H9 (cell line): ENCODE data around the gene FAR1. TPM values are rescaled to one million over a fixed set of nuclear protein-coding genes. Genes with fewer than 3 reads are reported as not detected.

Source experiments
- DNase-seq: peaks from one replicate; pipeline ENCODE4 v3.0.0-alpha.2; 2017
- H2AFZ ChIP-seq: one replicate; pipeline ENCODE4 v1.6.1; 2013; ENCODE audit warnings: mild to moderate bottlenecking, low read length, control low read depth, moderate library complexity
- H2AK5ac ChIP-seq: 2 replicates; pipeline ENCODE4 v1.6.1; 2013; ENCODE audit warnings: low read length, control low read depth, mixed read lengths; ENCODE audit not compliant: insufficient read length
- H2BK120ac ChIP-seq: one replicate; pipeline ENCODE4 v1.6.1; 2013; ENCODE audit warnings: low read depth, mild to moderate bottlenecking, low read length, control low read depth, inconsistent platforms; ENCODE audit not compliant: poor library complexity, severe bottlenecking
- H2BK12ac ChIP-seq: 2 replicates; pipeline ENCODE4 v1.6.1; 2013; ENCODE audit warnings: low read length, control low read depth, mixed read lengths, low read depth; ENCODE audit not compliant: insufficient read length
- H2BK15ac ChIP-seq: 2 replicates; pipeline ENCODE4 v1.6.1; 2013; ENCODE audit warnings: low read depth, low read length, control low read depth
- H2BK20ac ChIP-seq: one replicate; pipeline ENCODE4 v1.6.1; 2013; ENCODE audit warnings: low read depth, mild to moderate bottlenecking, low read length, control low read depth, inconsistent platforms; ENCODE audit not compliant: poor library complexity, severe bottlenecking
- H2BK5ac ChIP-seq: 2 replicates; pipeline ENCODE4 v1.6.1; 2013; ENCODE audit warnings: low read length, control low read depth, mixed read lengths; ENCODE audit not compliant: insufficient read length
- H3K14ac ChIP-seq: 2 replicates; pipeline ENCODE4 v1.6.1; 2013; ENCODE audit warnings: low read length, control low read depth; ENCODE audit not compliant: insufficient read depth
- H3K18ac ChIP-seq: 2 replicates; pipeline ENCODE4 v1.6.1; 2013; ENCODE audit warnings: low read depth, mild to moderate bottlenecking, mixed read lengths, low read length, control low read depth; ENCODE audit not compliant: insufficient read length
- H3K23ac ChIP-seq: 2 replicates; pipeline ENCODE4 v1.6.1; 2013; ENCODE audit warnings: low read length, control low read depth, mixed read lengths, low read depth; ENCODE audit not compliant: insufficient read length
- H3K23me2 ChIP-seq: 2 replicates; pipeline ENCODE4 v1.6.1; 2013; ENCODE audit warnings: low read depth, mild to moderate bottlenecking, mixed read lengths, low read length, control low read depth; ENCODE audit not compliant: insufficient read length, poor library complexity, severe bottlenecking
- H3K27ac ChIP-seq: 2 replicates; pipeline ENCODE4 v1.5.1; 2013; ENCODE audit warnings: low read length, control low read depth, mixed read lengths, low read depth; ENCODE audit not compliant: insufficient read length
- H3K27me3 ChIP-seq: 2 replicates; pipeline ENCODE4 v1.6.1; 2013; ENCODE audit warnings: low read length, control low read depth, inconsistent platforms; ENCODE audit not compliant: insufficient read depth
- H3K4ac ChIP-seq: 2 replicates; pipeline ENCODE4 v1.6.1; 2013; ENCODE audit warnings: low read depth, mild to moderate bottlenecking, control low read depth, inconsistent platforms, low read length, moderate library complexity
- H3K4me1 ChIP-seq: 2 replicates; pipeline ENCODE4 v1.6.1; 2013; ENCODE audit warnings: low read length, control low read depth, inconsistent platforms; ENCODE audit not compliant: insufficient read depth
- H3K4me2 ChIP-seq: 2 replicates; pipeline ENCODE4 v1.6.1; 2013; ENCODE audit warnings: low read length, control low read depth, mixed read lengths; ENCODE audit not compliant: insufficient read length, insufficient read depth
- H3K56ac ChIP-seq: 2 replicates; pipeline ENCODE4 v1.6.1; 2013; ENCODE audit warnings: low read depth, mild to moderate bottlenecking, mixed read lengths, low read length, control low read depth; ENCODE audit not compliant: insufficient read length
- H3K79me1 ChIP-seq: 2 replicates; pipeline ENCODE4 v1.6.1; 2013; ENCODE audit warnings: low read depth, mild to moderate bottlenecking, moderate library complexity, low read length, control low read depth, inconsistent platforms; ENCODE audit not compliant: insufficient read depth, poor library complexity, severe bottlenecking
- H3K79me2 ChIP-seq: 2 replicates; pipeline ENCODE4 v1.6.1; 2013; ENCODE audit warnings: low read length, control low read depth, inconsistent platforms; ENCODE audit not compliant: insufficient read depth
- H3K9ac ChIP-seq: 2 replicates; pipeline ENCODE4 v1.6.1; 2013; ENCODE audit warnings: low read length, control low read depth, mixed read lengths; ENCODE audit not compliant: insufficient read length; ENCODE audit errors: extremely low read depth
- H3K9me3 ChIP-seq: one replicate; pipeline ENCODE4 v1.6.1; 2013; ENCODE audit warnings: low read depth, low read length, inconsistent platforms; ENCODE audit not compliant: control insufficient read depth
- H3T11ph ChIP-seq: one replicate; pipeline ENCODE4 v1.6.1; 2013; ENCODE audit warnings: mild to moderate bottlenecking, low read length, control low read depth, inconsistent platforms
- H4K20me1 ChIP-seq: one replicate; pipeline ENCODE4 v1.6.1; 2013; ENCODE audit not compliant: control insufficient read depth, insufficient read length, insufficient read depth
- H4K5ac ChIP-seq: 2 replicates; pipeline ENCODE4 v1.6.1; 2013; ENCODE audit warnings: low read depth, mild to moderate bottlenecking, mixed read lengths, low read length, control low read depth; ENCODE audit not compliant: insufficient read length
- H4K8ac ChIP-seq: replicated peaks from 2 replicates; pipeline ENCODE4 v1.6.1; 2013; ENCODE audit warnings: low read length, control low read depth, mixed read lengths, low read depth; ENCODE audit not compliant: insufficient read length
- H4K91ac ChIP-seq: 2 replicates; pipeline ENCODE4 v1.6.1; 2013; ENCODE audit warnings: low read depth, mild to moderate bottlenecking, moderate library complexity, mixed read lengths, low read length, control low read depth; ENCODE audit not compliant: insufficient read length
- H3K27ac Mint-ChIP-seq, 3 experiments: 2 replicates in 2 of 3; 3 replicates in 1 of 3; pipeline ENCODE4 v1.8.0; 2020 to 2021; ENCODE audit warnings: mixed read lengths in 3 of 3, mild to moderate bottlenecking in 1 of 3, moderate library complexity in 1 of 3
- H3K27me3 Mint-ChIP-seq: 2 replicates; pipeline ENCODE4 v1.8.0; 2021; ENCODE audit warnings: low read depth, mild to moderate bottlenecking, moderate library complexity, mixed read lengths
- H3K36me3 Mint-ChIP-seq, 3 experiments: 2 replicates in 2 of 3; 3 replicates in 1 of 3; pipeline ENCODE4 v1.8.0; 2020 to 2021; ENCODE audit warnings: low read depth in 3 of 3, mixed read lengths in 3 of 3; ENCODE audit not compliant: insufficient read depth in 1 of 3
- H3K4me1 Mint-ChIP-seq, 2 experiments: 2 replicates each; pipeline ENCODE4 v1.8.0; 2020; ENCODE audit warnings: mixed read lengths in 2 of 2
- H3K4me3 Mint-ChIP-seq, 2 experiments: 2 replicates in 1 of 2; 3 replicates in 1 of 2; pipeline ENCODE4 v1.8.0; 2020 to 2021; ENCODE audit warnings: mild to moderate bottlenecking in 2 of 2, mixed read lengths in 2 of 2, moderate library complexity in 1 of 2
- H3K9me3 Mint-ChIP-seq, 2 experiments: 2 replicates in 1 of 2; 3 replicates in 1 of 2; pipeline ENCODE4 v1.8.0; 2020; ENCODE audit warnings: mild to moderate bottlenecking in 2 of 2, mixed read lengths in 2 of 2, moderate library complexity in 1 of 2
- total RNA-seq: library from RNA; stranded (reverse); gene quantifications from 2 replicates; pipeline ENCODE4 v1.2.1, GENCODE V29; 2021
- TF ChIP-seq, protein P1 (sequence below): fragments of 200-600 bp; sonication (generic); conservative IDR thresholded peaks from 3 replicates; pipeline ENCODE4 v1.8.0; 2021; ENCODE audit warnings: antibody characterized with exemption, mild to moderate bottlenecking

The FAR1 gene
- total RNA-seq, 1 experiment from 2014 or later, result 72.5 TPM

DNA sequence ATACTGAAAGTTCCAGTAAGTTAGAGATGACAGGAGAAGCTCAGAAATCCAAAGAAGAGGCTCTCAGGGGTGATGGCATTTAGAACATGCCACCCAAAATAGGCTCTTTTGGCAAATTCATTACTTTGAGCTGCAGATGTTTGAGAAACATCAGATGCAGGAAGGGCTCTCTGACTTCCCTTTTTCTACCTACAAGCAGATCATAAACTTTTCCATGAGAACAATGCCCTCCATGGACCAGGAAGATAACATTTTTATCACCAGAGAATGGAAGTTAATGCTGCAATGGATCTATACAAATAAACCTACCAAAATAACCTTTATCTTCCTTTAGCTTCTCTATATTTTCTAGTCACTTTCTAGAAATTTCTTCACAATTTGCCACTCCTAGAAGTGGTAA is 32.7 kb upstream of the FAR1 start:
- no peak overlapping the region for H2BK120ac ChIP-seq
- H3K4me1 ChIP-seq, result no peaks in the 10 kb centered on the region
- H3K27ac ChIP-seq, result no peak overlapping the region
- no peaks in the 10 kb centered on the region for H4K20me1 ChIP-seq
- no peaks in the 10 kb centered on the region for H3K36me3 Mint-ChIP-seq
- H2BK5ac ChIP-seq, result no peak overlapping the region
- no peak overlapping the region for H3K4me2 ChIP-seq
- H3K9ac ChIP-seq, result no peak overlapping the region
- no peak overlapping the region for H3T11ph ChIP-seq
- no peak overlapping the region for H3K18ac ChIP-seq
- no peaks in the 10 kb centered on the region for H3K79me2 ChIP-seq
- no peaks in the 10 kb centered on the region for H3K27me3 ChIP-seq
- H3K4me1 Mint-ChIP-seq, result peaks cover 0 to 2% of the 10 kb centered on the region in 2 experiments; a peak in 1 of 4 replicates
- no peak overlapping the region for H3K4me3 Mint-ChIP-seq
- no peaks in the 10 kb centered on the region for H3K23me2 ChIP-seq
- H2BK15ac ChIP-seq, result no peak overlapping the region
- no peak overlapping the region for H2BK20ac ChIP-seq
- no peaks in the 10 kb centered on the region; the same call in 1 of the 2 replicates for H3K27me3 Mint-ChIP-seq
- H4K5ac ChIP-seq, result no peak overlapping the region
- H3K14ac ChIP-seq, result no peak overlapping the region
- no peak overlapping the region for H4K91ac ChIP-seq
- no peaks in the 10 kb centered on the region for H3K9me3 ChIP-seq
- no peak overlapping the region for H2BK12ac ChIP-seq
- TF ChIP-seq, protein P1, sequence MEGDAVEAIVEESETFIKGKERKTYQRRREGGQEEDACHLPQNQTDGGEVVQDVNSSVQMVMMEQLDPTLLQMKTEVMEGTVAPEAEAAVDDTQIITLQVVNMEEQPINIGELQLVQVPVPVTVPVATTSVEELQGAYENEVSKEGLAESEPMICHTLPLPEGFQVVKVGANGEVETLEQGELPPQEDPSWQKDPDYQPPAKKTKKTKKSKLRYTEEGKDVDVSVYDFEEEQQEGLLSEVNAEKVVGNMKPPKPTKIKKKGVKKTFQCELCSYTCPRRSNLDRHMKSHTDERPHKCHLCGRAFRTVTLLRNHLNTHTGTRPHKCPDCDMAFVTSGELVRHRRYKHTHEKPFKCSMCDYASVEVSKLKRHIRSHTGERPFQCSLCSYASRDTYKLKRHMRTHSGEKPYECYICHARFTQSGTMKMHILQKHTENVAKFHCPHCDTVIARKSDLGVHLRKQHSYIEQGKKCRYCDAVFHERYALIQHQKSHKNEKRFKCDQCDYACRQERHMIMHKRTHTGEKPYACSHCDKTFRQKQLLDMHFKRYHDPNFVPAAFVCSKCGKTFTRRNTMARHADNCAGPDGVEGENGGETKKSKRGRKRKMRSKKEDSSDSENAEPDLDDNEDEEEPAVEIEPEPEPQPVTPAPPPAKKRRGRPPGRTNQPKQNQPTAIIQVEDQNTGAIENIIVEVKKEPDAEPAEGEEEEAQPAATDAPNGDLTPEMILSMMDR, result no peak
- H2AFZ ChIP-seq, result no peak overlapping the region
- no peak for DNase-seq
- no peak overlapping the region for H3K23ac ChIP-seq
- H3K79me1 ChIP-seq, result no peaks in the 10 kb centered on the region
- no peak overlapping the region for H3K27ac Mint-ChIP-seq
- peaks cover 0 to 5% of the 10 kb centered on the region in 2 experiments; a peak in 2 of 5 replicates for H3K9me3 Mint-ChIP-seq
- no peak overlapping the region for H2AK5ac ChIP-seq
- H3K4ac ChIP-seq, result no peak overlapping the region
- no peak overlapping the region for H4K8ac ChIP-seq
- H3K56ac ChIP-seq, result no peak overlapping the region
